ENCODE data around the gene CCNH.
A peak's percentile ranks its signal among the peaks of the same experiment; 100 is the strongest.

The CCNH gene

DNA sequence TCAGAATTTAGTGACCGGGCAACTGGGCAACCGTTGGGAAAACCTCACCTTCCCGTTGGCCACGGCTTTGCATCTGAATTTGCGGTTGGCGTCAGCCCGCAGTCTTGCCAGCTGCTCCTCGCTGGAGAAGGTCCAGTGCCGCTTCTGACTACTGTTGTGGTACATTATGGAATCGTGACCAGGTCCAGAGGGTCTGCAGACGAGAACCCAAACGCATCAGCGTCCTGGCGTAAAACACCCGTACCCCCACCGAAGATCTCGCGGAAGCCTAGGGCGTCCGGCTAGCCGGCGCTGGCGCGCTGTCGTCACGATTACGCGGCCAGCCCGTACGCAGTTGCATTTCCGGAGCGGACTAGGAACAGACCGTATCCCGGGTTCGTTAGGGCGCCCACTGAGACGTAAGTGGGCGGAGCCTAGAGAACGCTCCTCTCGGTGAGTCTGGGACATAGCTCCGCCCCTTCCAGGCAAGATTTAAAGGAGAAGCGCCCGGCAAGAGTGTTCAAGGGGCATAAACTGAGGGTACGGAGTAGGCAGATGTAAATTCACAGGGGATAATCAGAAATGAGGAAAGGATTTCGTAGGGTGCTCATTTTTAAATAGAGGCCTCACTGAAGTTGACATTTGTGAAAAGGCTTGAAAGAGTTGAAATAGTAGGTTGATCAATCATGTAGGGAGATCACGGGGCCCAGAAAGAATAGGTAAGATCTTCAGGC lies at the start of gene CCNH:
Gene CCNH, minus strand, starts transcription at position 301 of the 713 bp plus-strand sequence. Its CDS starts 136 bp downstream, at position 165.
- DNase-seq, result peak; percentile 41

- no peak for DNase-seq
Measured at GRCh38 chr5:87457706-87458105, 45.0 kb upstream of the CCNH start.

GRCh38 chr5:87453801-87454200 lies 41.1 kb upstream of the CCNH start:
- no peak for DNase-seq

DNA sequence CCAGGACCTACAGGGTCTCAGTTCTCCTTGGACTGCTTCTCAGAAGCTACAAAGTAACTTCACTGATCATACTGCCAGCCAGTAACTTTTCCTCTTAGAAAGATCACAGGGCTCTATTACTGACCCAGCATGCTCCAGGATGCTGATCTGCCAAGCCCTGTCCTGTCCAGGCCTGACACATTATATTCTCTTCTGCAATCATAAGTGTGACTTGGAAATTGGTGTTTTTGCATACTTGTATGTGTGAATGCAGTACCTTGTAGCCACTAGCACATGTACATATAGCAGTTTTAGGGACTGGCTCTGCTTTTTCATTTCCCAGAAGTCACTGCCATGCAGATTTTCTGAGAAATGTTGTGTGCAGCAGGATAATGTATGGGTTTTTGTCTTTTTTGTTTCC lies 40.1 kb upstream of the CCNH start:
- DNase-seq, result no peak

GRCh38 chr5:87442419-87442818 lies 29.7 kb upstream of the CCNH start:
- DNase-seq, result no peak

GRCh38 chr5:87438231-87438630 lies 25.5 kb upstream of the CCNH start:
- no peak for DNase-seq

GRCh38 chr5:87437724-87438123 lies 25.0 kb upstream of the CCNH start:
- DNase-seq, result no peak

GRCh38 chr5:87435144-87435694 lies 22.5 kb upstream of the CCNH start:
- no peak for DNase-seq

GRCh38 chr5:87434461-87434860 lies 21.7 kb upstream of the CCNH start:
- DNase-seq, result no peak

- DNase-seq, result no peak
Measured at GRCh38 chr5:87433945-87434344, 21.2 kb upstream of the CCNH start.

- no peak for DNase-seq
Measured at GRCh38 chr5:87432460-87432859, 19.7 kb upstream of the CCNH start.

- DNase-seq, result no peak
Measured at GRCh38 chr5:87430863-87431457, 18.2 kb upstream of the CCNH start.

- no peak for DNase-seq
Measured at GRCh38 chr5:87423755-87424154, 11.0 kb upstream of the CCNH start.

DNA sequence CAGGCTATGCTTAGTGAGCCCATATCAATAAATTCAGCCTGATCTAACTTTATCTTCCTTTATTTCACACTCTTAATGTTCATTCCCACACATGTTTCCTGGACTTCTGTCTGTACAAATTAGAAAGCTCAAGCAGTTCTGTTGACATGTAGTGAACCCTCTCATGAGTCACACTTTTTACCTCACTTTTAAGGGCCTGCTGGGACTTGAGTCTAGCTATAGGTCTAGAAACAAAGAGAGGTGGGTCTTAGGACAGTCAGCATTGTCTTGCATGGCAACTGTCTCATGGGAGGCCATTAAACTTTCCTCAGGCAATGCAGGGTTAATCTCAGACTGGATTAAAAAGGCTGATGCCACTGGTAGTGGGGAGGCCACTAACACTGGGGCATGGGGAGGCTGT lies 8.6 kb upstream of the CCNH start:
- no peak for DNase-seq

DNA sequence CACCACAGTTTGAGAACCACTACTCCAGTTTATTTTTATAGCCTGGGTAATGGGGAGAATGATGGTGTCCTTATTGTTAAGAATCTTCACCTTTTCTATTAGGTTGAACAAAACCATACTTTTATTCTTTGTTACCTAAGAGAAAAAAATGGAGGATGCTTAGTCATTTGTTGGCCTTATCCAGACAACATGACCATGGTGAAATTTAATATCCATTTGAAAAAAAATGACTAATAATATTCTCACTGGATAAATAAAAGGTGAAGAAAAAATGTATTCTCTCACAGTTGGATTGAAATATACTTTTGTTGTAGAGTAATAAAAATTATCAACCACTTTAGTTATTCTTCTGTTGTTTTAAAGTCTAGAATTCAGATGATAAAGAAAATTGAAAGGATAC lies 5.8 kb upstream of the CCNH start:
- DNase-seq, result no peak

GRCh38 chr5:87413343-87413645 lies 564 bp upstream of the CCNH start:
- DNase-seq, result no peak

DNA sequence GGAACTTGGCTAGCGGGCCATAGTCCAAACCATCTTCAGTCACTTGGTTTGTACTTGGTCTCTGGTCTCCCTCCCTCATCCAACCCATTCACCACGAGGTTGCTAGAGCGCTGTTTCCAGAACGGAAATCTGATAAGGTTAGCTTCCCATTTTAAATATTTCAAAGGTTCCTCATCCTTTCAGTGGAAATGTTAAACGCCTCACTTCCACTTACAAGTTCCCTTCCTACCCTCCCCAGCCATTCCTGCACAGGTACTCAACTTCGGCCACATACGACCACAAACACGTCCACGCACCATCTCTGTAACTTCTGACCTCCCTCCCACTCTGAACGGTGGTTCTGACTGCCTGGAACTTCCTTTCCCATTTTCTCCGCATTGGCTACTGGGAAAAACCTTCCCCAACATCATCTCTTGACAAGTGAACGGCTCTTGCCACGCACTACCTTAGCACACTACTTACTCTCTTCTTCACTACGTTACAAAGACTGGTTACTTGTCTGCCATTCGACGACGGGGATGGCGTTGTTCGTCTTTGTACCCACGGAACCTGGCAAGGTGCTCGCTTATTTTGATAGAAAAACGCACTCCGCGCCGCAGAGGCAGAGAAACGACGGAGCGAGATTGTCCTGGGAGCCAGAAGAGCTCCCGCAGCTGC lies 629 bp downstream of the CCNH start:
- DNase-seq, result no peak

DNA sequence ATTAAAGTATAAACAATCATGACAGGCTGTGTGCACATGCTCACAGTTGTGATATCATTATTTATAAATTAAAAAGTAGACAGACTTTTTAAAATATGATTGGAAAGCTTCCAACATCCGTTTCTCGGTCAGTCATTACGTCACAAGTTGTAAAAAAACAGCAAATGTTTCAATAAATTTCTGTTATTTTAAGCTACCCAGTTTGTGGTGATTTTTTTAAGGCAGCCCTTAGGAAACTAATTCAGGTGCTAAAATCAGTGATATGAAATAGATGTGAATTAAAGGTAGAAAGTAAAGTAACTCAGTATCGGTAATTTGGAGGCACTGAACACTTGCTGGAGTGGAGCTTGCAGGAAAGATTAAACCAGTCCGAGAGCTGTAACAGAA lies 1.2 kb downstream of the CCNH start:
- no peak for DNase-seq

- no peak for DNase-seq
Measured at GRCh38 chr5:87410931-87411330, 1.8 kb downstream of the CCNH start.

- DNase-seq, result no peak
Measured at GRCh38 chr5:87408204-87408603, 4.5 kb downstream of the CCNH start.

GRCh38 chr5:87405472-87406155 lies 7.1 kb downstream of the CCNH start:
- DNase-seq, result no peak

- no peak for DNase-seq
Measured at GRCh38 chr5:87404359-87404758, 8.4 kb downstream of the CCNH start.

- DNase-seq, result no peak
Measured at GRCh38 chr5:87403899-87404298, 8.8 kb downstream of the CCNH start.

DNA sequence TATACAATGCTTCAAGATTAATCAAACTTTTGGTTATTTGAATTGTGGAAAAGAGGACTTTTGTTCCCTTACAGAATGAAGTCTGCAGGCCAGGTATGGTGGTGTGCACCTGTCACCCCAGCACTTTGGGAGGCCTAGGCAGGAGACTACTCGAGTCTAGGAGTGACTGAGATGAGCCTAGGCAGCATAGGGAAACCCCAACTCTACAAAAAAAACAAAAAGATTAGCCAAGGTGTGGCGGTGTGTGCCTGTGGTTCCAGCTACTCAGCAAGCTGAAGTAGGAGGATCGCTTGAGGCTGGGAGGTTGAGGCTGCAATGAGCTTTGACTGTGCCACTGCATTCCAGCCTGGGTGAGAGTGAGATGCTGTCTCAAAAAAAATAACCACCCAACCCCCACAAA lies 9.3 kb downstream of the CCNH start:
- no peak for DNase-seq

Measured in cortex of kidney (tissue), 1 donor.